Natural killer cell (primary cell): ENCODE results near the gene TIMM13. TPM values are rescaled to one million over a fixed set of nuclear protein-coding genes. Genes with fewer than 3 reads are reported as not detected.

Experiments
- ATAC-seq, 3 donors: fragments of 150-1000 bp in 2 of 3; fragments of 200-7000 bp in 1 of 3; cut with Tn5 transposase; 1 replicate in 1 of 3; 2 replicates in 2 of 3; pipeline ENCODE4 v1.10.0; 2021; ENCODE audit warnings: mild to moderate bottlenecking in 2 of 3, moderate library complexity in 2 of 3
- DNase-seq, 2 donors: peaks; one replicate each; pipeline versions ENCODE4 v3.0.0 to v3.0.0-alpha.2; 2013 to 2021; ENCODE audit warnings: mixed read lengths in 1 of 2
- H3K27ac ChIP-seq: one replicate; pipeline ENCODE4 v1.5.1; 2013; ENCODE audit warnings: mild to moderate bottlenecking, low read length
- H3K27me3 ChIP-seq: one replicate; pipeline ENCODE4 v1.6.1; 2013; ENCODE audit warnings: low read length; ENCODE audit not compliant: control insufficient read depth, insufficient read depth
- H3K36me3 ChIP-seq: one replicate; pipeline ENCODE4 v1.6.1; 2013; ENCODE audit warnings: low read length; ENCODE audit not compliant: control insufficient read depth, insufficient read depth
- H3K4me1 ChIP-seq: one replicate; pipeline ENCODE4 v1.6.1; 2013; ENCODE audit warnings: low read length; ENCODE audit not compliant: control insufficient read depth, insufficient read depth
- H3K4me3 ChIP-seq: one replicate; pipeline ENCODE4 v1.5.1; 2013; ENCODE audit warnings: low read length
- H3K9me3 ChIP-seq: one replicate; pipeline ENCODE4 v1.6.1; 2013; ENCODE audit warnings: low read length; ENCODE audit not compliant: control insufficient read depth, insufficient read depth
- H3K27ac Mint-ChIP-seq, 2 donors: one replicate each; pipeline ENCODE4 v1.8.0; 2022; ENCODE audit warnings: mild to moderate bottlenecking in 2 of 2, mixed read lengths in 2 of 2, moderate library complexity in 1 of 2
- H3K27me3 Mint-ChIP-seq, 2 donors: one replicate each; pipeline ENCODE4 v1.8.0; 2022; ENCODE audit warnings: low read depth in 2 of 2, mixed read lengths in 2 of 2
- H3K36me3 Mint-ChIP-seq: one replicate; pipeline ENCODE4 v1.8.0; 2022; ENCODE audit warnings: mixed read lengths
- H3K4me1 Mint-ChIP-seq, 2 donors: one replicate each; pipeline ENCODE4 v1.8.0; 2022; ENCODE audit warnings: mixed read lengths in 2 of 2
- H3K4me3 Mint-ChIP-seq: one replicate; pipeline ENCODE4 v1.8.0; 2022; ENCODE audit warnings: mild to moderate bottlenecking, moderate library complexity, mixed read lengths
- H3K9me3 Mint-ChIP-seq, 2 donors: one replicate each; pipeline ENCODE4 v1.8.0; 2022; ENCODE audit warnings: mixed read lengths in 2 of 2
- WGBS: methylation state at CpG from one replicate; pipeline ENCODE4 v1.1.7; 2013; ENCODE audit warnings: missing lambda C conversion rate; ENCODE audit not compliant: insufficient coverage; 5-methylcytosine and 5-hydroxymethylcytosine counted together
- intact Hi-C: fragments of 100-400 bp; cut with micrococcal nuclease; formaldehyde crosslinking; loops from one replicate; pipeline ENCODE4 v1.14.2; 2022
- total RNA-seq, 4 donors: library from RNA; stranded (reverse); fragments of 120-200 nt in 1 of 4; gene quantifications; one replicate each; pipeline versions ENCODE4 v1.2.3 to v1.2.4, GENCODE V29; 2013 to 2022
- TF ChIP-seq, protein P1 (sequence below): fragments of 200-600 bp; IDR thresholded peaks from one replicate; pipeline ENCODE4 v1.8.0; 2022; ENCODE audit warnings: antibody characterized with exemption

The TIMM13 gene
- total RNA-seq, 3 donors from 2014 or later (not counting 1 experiment from before 2014, with no cell fraction given) = 24.7 to 30.4 (median 25.1) TPM

DNA sequence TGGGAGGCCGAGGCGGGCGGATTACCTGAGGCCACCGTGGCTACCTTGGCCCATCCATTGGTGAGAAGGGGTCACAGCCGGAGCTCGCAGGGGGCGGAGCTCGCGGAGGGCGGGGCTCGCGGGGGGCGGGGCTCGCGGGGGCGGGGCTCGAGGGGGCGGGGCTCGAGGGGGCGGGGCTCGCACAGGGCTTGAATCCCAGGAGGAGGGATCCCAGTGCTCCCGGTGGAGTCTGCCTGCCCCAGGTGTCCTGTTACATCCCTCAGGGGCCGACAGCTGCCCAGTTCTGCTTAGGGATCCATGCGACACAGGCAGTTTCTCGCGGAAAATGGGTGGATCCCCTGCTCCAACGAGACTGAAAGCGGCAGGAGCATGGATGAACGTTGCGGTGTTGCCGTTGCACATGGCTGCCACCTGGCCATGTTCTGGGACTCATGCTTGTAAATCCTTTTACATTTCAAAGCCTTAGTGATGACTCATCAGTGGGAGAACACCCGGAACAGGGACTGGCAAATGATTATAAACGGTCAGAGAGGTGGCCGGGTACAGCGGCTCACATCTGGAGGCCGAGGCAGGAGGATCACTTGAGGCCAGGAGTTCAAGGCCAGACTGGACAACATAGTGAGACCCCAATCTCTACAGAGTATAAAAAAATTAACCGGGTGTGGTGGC lies 42.2 kb downstream of the TIMM13 start:
- DNase-seq (peak in 1 of 2 donors; percentile 28), ATAC-seq (peak in 1 of 3 donors; percentile 61)
- H3K27me3 Mint-ChIP-seq = peaks cover 0 to 3% of the 10 kb centered on the region in 2 donors
- H3K9me3 Mint-ChIP-seq = no peaks in the 10 kb centered on the region
- Histone ChIP-seq H3K27ac (no peak overlapping the region), H3K9me3 (no peaks in the 10 kb centered on the region), H3K4me1 (peaks cover 4% of the 10 kb centered on the region), H3K4me3 (no peak overlapping the region), H3K36me3 (no peaks in the 10 kb centered on the region), H3K27me3 (no peaks in the 10 kb centered on the region)
- no peaks in the 10 kb centered on the region for H3K4me1 Mint-ChIP-seq
- TF ChIP-seq, protein P1, sequence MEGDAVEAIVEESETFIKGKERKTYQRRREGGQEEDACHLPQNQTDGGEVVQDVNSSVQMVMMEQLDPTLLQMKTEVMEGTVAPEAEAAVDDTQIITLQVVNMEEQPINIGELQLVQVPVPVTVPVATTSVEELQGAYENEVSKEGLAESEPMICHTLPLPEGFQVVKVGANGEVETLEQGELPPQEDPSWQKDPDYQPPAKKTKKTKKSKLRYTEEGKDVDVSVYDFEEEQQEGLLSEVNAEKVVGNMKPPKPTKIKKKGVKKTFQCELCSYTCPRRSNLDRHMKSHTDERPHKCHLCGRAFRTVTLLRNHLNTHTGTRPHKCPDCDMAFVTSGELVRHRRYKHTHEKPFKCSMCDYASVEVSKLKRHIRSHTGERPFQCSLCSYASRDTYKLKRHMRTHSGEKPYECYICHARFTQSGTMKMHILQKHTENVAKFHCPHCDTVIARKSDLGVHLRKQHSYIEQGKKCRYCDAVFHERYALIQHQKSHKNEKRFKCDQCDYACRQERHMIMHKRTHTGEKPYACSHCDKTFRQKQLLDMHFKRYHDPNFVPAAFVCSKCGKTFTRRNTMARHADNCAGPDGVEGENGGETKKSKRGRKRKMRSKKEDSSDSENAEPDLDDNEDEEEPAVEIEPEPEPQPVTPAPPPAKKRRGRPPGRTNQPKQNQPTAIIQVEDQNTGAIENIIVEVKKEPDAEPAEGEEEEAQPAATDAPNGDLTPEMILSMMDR = no peak
- H3K4me3 Mint-ChIP-seq = no peak overlapping the region
- intact Hi-C loops = no loop called here
- H3K27ac Mint-ChIP-seq = no peak overlapping the region
- no peaks in the 10 kb centered on the region for H3K36me3 Mint-ChIP-seq
- WGBS = 40% methylated on average over 37 of the region's 37 CpGs

DNA sequence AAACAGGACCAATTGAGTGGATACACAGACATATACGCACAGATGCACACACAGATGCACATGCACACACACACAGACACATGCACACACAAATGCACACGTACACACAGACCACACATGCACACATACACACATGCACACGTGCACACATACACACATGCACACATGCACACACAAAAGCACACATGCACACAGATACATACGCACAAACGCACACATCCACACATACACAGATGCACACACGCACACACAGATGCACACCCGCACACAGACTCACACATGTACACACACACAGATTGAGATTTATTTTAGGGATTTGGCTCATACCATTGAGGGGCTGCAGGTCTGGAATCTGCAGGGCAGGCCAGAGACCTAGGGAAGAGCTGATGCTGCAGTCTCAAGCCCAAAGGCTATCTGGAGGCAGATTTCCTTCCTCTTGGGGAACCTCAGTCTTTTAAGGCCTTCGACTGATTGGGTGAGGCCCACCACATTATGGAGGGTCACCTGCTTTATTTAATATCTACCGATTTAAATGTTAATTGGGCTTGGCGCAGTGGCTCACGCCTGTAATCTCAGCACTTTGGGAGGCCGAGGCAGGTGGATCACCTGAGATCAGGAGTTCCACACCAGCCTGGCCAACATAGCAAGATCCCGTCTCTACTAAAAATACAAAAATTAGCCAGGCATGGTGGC lies 44.7 kb downstream of the TIMM13 start:
- Mint-ChIP-seq H3K36me3 (no peaks in the 10 kb centered on the region), H3K27me3 (peaks cover 0 to 4% of the 10 kb centered on the region in 2 donors), H3K4me1 (no peaks in the 10 kb centered on the region), H3K27ac (no peak overlapping the region), H3K4me3 (no peak overlapping the region), H3K9me3 (peaks cover 2% of the 10 kb centered on the region in 2 donors)
- no peaks in the 10 kb centered on the region for H3K27me3 ChIP-seq
- no peak overlapping the region for H3K4me3 ChIP-seq
- DNase-seq (no peak), ATAC-seq (no peak)
- TF ChIP-seq, protein P1 = no peak
- WGBS = 90% methylated on average over 13 of the region's 13 CpGs
- intact Hi-C loops = no loop called here
- H3K36me3 ChIP-seq = no peaks in the 10 kb centered on the region
- no peak overlapping the region for H3K27ac ChIP-seq
- peaks cover 4% of the 10 kb centered on the region for H3K4me1 ChIP-seq
- no peaks in the 10 kb centered on the region for H3K9me3 ChIP-seq

DNA sequence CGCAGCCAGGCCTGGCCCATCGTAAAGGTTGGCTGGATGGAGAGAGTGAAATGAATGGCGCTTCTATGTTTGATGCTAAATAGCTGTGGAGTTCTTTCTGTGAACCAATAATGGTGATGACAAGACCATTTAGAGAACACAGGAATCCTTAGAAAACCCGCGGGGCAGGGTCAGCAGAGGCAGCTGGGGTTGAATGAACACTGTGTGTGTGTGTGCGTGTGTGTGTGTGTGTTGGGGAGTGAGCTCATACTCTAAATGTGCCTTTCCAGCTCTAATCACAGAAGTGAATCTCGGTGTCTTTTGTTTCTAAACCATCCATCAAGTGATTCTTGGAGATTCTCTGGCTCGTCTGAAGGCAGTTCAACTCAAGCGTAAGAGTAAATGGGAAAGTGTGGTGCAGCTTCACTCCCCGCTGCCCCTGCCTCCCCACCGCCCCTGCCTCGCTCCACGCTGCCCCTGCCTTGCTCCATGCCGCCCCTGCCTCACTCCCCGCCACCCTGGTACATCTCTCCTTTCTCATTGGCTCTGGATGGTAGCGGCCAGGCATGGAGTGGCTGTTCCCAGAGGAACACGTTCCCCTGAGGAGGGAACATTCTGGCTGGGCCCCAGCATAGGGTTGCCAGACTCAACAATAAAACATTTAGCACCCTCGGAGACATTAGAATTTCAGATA lies 46.1 kb downstream of the TIMM13 start:
- Mint-ChIP-seq H3K27me3 (peaks cover 0 to 4% of the 10 kb centered on the region in 2 donors), H3K4me3 (no peak overlapping the region), H3K4me1 (no peaks in the 10 kb centered on the region), H3K9me3 (peaks cover 2% of the 10 kb centered on the region in 2 donors), H3K36me3 (no peaks in the 10 kb centered on the region), H3K27ac (no peak overlapping the region)
- Histone ChIP-seq H3K27ac (no peak overlapping the region), H3K36me3 (no peaks in the 10 kb centered on the region), H3K9me3 (no peaks in the 10 kb centered on the region), H3K4me1 (peaks cover 4% of the 10 kb centered on the region), H3K4me3 (no peak overlapping the region), H3K27me3 (no peaks in the 10 kb centered on the region)
- intact Hi-C loops = no loop called here
- 83% methylated on average over 16 of the region's 18 CpGs for WGBS
- no peak for ATAC-seq
- DNase-seq = no peak
- TF ChIP-seq, protein P1 = no peak
